Activated CD4-positive, alpha-beta T cell treated with anti-CD3 and anti-CD28 coated beads, Interleukin-2, amount 50 U/mL, for 48 hours (primary cell): ENCODE results near the gene RBM20.

Experiments
- DNase-seq, 2 experiments: peaks; one replicate each; pipeline ENCODE4 v3.0.0-alpha.2; 2020

The RBM20 gene

DNA sequence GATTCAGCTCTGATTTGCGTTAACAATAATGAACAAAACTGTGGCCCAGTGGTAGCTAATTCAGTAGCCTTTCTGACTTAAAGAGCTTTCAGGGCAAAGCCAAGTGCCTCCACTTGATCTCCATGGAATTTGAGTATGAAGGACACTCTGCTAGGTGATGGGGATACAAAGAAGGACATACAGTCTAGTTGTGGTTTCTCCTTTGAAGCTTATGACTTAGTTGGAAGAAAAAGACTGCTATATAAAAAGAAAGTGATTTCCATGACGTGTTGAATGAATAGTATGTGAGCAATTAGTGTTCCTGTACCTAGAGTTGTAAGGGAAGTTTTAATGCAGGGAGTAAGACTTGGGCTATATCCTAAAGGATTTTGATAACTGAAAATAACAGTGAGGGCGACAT, 235.9 kb downstream of the RBM20 start:
- no peak for DNase-seq

DNA sequence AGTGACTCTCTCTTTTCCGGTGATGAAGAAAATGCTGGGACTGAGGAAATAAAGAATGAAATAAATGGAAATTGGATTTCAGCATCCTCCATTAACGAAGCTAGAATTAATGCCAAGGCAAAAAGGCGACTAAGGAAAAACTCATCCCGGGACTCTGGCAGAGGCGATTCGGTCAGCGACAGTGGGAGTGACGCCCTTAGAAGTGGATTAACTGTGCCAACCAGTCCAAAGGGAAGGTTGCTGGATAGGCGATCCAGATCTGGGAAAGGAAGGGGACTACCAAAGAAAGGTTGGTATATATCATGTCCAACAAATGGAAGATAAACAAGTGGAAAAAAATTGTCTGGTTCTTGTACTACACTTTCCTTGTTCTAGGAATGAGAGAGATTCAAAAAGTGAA, 237.1 kb downstream of the RBM20 start:
- no peak for DNase-seq

DNA sequence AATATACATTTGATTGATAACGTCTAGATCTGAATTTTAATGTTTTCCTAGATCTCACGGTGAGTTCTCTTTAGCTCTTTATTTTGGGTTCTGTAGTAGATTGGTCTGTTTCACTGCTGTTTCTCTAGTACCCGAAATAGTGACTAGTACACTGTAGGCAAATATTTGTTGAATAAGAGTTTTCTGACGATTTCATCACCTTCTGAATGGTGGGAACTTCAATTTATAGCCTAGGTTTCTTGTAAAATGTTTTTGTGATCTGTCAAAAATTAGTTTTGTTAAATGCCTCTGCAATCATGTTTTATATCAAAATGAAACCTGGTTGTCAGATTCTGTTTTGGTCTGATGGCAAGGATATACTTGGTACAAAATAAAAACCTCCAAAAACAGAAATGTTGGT, 237.8 kb downstream of the RBM20 start:
- no peak for DNase-seq

DNA sequence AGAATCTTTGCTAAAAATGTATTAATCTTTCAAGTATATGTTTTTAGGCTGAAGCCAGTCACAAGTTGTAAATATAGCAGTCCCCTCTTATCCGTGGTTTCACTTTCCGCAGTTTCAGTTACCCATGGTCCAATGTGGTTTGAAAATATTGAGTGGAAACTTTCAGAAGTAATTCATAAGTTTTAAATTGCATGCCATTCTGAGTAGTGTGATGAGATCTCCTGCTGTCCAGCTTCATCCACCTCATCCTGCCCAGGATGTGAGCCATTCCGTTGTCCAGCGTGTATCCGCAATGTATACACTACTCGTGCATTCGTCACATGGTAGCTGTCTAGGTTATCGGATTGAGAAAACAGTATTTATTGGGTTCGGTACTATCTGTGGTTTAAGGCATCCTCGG, 239.8 kb downstream of the RBM20 start:
- DNase-seq, result no peak

DNA sequence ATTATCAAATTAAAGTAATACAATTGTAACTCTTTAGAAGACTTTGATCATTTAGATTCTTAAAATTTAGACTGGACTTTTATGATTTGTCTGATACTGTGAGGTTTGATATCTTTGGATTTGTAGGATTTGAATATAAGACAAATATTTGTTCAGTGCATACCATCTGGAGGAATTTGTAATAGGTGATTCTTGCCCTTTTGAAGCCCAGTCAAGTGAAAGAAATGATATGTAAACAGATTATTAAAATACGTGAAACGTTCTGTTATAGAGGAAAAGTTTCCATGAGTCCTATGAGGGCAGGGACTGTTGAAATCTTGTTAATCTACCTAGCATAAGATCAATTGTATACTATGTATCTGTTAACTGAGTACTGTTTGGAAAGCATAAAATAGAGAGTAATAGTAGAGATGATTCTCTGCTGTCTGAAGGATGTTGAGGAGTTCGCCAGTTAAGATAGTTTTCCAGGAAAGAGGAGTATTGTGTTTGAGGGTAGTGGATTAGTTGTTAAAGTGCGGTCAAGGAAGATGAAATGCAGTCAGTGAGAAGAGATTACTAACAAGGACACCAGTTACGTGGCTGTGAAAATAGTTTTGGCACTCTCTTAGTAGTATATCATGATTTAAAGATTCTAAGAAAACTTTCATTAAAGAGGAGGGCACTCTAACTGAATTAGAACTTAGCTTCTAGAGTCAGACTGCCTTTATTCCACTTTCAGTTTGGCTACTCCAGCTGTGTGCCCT, 242.0 kb downstream of the RBM20 start:
- DNase-seq, result no peak

DNA sequence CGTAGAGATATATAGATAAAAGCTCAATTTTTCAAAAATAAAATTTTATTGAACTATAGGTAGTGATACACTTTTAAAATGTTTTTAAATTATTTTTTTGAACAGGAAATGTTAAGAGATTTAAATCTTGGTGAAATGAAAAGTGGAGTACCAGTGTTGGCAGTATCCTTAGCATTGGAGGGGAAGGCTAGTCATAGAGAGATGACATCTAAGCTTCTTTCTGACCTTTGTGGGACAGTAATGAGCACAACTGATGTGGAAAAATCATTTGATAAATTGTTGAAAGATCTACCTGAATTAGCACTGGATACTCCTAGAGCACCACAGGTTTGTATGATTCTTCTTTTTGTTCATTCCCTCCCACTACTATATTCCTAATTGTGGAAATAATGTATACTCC, 243.4 kb downstream of the RBM20 start:
- DNase-seq, result no peak
